DMS153 treated with DMSO at 0.1 percent for 48 hours (cell line): ENCODE data around the gene TSNAX.

Source experiments
- DNase-seq: peaks from one replicate; lab custom pipeline; 2025; ENCODE audit not compliant: unreplicated experiment; lab: John Stamatoyannopoulos, UW

Gene TSNAX

GRCh38 chr1:231600458-231600976, 72.0 kb downstream of the TSNAX start:
- DNase-seq: no peak

GRCh38 chr1:231601824-231602672, 73.6 kb downstream of the TSNAX start:
- DNase-seq: no peak

- no peak for DNase-seq
Observed at GRCh38 chr1:231602673-231602984, 74.2 kb downstream of the TSNAX start.

- DNase-seq: peak; percentile 88
Observed at GRCh38 chr1:231603598-231604275, 75.3 kb downstream of the TSNAX start.

- no peak for DNase-seq
Observed at GRCh38 chr1:231604276-231604621, 75.8 kb downstream of the TSNAX start.

GRCh38 chr1:231605149-231606100, 77.0 kb downstream of the TSNAX start:
- no peak for DNase-seq

- DNase-seq: no peak
Observed at GRCh38 chr1:231606712-231607111, 78.2 kb downstream of the TSNAX start.

GRCh38 chr1:231610388-231610787, 81.9 kb downstream of the TSNAX start:
- no peak for DNase-seq

GRCh38 chr1:231611111-231611510, 82.6 kb downstream of the TSNAX start:
- DNase-seq: no peak

- no peak for DNase-seq
Observed at GRCh38 chr1:231611851-231612250, 83.4 kb downstream of the TSNAX start.

- DNase-seq: no peak
Observed at GRCh38 chr1:231612393-231613089, 84.1 kb downstream of the TSNAX start.

GRCh38 chr1:231613419-231614349, 85.2 kb downstream of the TSNAX start:
- no peak for DNase-seq
